ENCODE measurements around the gene NACC2.

The NACC2 gene, protein sequence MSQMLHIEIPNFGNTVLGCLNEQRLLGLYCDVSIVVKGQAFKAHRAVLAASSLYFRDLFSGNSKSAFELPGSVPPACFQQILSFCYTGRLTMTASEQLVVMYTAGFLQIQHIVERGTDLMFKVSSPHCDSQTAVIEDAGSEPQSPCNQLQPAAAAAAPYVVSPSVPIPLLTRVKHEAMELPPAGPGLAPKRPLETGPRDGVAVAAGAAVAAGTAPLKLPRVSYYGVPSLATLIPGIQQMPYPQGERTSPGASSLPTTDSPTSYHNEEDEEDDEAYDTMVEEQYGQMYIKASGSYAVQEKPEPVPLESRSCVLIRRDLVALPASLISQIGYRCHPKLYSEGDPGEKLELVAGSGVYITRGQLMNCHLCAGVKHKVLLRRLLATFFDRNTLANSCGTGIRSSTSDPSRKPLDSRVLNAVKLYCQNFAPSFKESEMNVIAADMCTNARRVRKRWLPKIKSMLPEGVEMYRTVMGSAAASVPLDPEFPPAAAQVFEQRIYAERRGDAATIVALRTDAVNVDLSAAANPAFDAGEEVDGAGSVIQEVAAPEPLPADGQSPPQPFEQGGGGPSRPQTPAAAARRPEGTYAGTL

DNA sequence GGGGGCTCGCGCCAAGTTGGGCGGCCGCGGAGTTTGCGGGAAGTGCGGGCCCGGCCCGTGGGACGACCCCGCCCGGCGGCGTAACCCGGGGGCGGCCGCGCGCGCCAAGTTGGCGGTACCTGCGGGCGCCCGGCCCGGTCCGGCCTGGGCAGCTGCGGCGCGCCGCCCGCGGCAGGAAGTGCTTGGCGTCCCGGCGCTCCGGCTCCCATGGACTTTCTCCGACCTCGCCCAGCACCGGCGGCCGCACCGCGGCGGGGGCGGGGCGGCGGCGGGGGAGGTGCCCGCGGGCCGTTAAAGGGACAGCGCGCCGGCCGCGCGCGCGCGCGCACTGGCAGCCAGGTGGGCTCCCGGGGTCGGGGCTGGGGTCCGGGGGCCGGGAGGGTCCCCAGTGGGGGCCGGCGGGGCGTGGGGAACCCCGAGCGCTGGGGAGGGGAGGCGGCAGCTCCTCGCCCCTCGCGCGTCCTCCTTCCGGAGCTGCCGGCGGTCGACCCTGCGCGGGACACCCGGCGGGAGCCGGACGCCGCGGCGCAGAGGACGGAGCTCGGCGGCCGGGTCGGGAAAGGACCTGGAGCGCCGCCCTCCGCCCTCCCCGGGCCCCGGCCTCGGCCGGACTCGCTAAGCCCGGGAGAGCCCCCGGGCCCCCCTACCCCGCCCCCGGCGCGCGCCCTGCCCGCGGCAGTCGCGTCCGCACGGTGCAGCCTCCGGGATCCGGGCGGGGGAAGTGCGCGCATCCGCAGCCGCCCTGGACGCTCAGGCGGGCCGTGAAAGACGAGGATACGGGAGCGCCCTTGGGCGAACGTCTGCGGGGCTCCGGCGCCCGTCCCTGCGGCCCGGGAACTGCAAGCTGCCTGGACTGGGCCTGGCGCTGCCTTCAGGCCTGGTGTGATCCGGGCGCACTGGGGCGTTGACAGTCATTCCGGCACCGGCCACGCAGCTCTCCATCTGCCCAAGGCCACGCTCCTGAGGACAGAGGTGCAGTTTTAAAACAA, at the start of gene NACC2:
Gene NACC2 (minus strand): TSS at position 220 of the 989 bp plus-strand sequence. CDS start 44,768 bp downstream, outside the sequence.
- Mint-ChIP-seq H3K9me3 (no peaks in the 10 kb centered on the region), H3K27ac (no peak within 1 kb of the TSS), H3K4me3 (peak within 1 kb of the TSS; percentile 71), H3K36me3 (ENCODE audit: low read depth) (no peaks in the 10 kb centered on the region), H3K4me1 (peaks cover 28% of the 10 kb centered on the region), H3K27me3 (ENCODE audit: low read depth, poor library complexity) (peaks cover 46% of the 10 kb centered on the region)
- TF ChIP-seq, protein P1, sequence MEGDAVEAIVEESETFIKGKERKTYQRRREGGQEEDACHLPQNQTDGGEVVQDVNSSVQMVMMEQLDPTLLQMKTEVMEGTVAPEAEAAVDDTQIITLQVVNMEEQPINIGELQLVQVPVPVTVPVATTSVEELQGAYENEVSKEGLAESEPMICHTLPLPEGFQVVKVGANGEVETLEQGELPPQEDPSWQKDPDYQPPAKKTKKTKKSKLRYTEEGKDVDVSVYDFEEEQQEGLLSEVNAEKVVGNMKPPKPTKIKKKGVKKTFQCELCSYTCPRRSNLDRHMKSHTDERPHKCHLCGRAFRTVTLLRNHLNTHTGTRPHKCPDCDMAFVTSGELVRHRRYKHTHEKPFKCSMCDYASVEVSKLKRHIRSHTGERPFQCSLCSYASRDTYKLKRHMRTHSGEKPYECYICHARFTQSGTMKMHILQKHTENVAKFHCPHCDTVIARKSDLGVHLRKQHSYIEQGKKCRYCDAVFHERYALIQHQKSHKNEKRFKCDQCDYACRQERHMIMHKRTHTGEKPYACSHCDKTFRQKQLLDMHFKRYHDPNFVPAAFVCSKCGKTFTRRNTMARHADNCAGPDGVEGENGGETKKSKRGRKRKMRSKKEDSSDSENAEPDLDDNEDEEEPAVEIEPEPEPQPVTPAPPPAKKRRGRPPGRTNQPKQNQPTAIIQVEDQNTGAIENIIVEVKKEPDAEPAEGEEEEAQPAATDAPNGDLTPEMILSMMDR (IDR thresholded peaks at IDR 0.05) = no peak
- DNase-seq = peak; percentile 70

DNA sequence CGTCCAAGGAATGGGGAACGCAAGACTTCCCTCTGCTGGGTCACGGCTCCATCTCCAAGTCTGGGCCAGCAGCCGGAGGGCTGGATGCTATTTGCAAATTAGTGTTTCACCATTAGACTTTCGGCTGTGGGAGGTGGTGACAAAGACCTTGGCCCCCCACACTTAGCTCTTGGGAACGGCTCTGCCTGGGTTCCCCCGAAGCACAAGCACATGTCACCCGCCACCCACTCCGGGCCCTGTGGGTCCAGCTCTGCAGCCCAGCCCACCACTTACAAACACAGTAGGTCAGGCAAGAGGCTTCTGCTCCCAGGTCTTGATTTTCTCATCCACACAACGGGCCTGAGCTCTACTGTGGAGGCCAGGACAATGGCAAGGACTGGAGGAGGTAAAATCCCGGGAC, 49.4 kb upstream of the NACC2 start:
- Mint-ChIP-seq H3K27ac (no peak overlapping the region), H3K9me3 (no peaks in the 10 kb centered on the region), H3K27me3 (ENCODE audit: low read depth, poor library complexity) (peaks cover 28% of the 10 kb centered on the region), H3K4me3 (no peak overlapping the region), H3K36me3 (ENCODE audit: low read depth) (no peaks in the 10 kb centered on the region), H3K4me1 (peaks cover 18% of the 10 kb centered on the region)
- TF ChIP-seq, protein P1 (IDR thresholded peaks at IDR 0.05) = no peak
- no peak for DNase-seq

DNA sequence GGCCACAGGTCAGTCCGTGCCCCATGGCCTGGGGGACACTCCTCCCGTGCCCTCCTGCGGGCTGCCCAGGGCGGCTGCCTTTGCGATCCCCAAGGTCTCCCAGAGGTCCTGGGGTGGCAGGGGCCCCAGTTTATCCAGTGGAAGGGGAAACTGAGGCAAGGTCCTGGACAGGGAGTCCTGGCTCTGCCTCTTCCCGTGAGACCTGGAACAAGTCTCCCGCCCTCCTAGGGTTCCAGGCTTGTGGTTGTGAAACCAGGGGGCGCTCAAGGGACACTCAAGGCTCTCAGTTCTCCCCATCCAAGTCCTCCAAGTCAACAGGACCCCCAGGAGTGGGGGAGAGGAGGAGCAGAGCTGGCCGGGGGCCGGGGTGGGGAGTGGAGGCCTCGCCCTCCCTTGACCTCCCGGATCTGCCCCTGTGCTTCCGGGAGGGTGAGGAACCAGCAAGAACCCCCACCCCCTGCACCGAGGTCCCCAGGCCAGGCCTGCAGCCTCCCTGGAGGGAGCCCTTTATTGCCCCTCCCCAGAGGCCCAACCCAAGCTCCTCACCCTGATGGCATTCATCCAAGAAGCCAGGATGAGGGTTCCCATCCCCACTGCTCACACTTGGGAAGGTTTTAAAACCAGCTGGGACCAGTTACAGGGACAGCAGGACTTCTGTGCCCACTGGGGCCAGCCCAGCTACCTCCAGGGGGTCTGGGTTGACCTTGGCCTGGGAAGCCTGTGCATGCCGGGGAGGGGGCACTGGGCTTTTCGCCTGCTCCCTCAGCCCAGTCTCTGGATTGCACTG, 48.3 kb upstream of the NACC2 start:
- H3K36me3 Mint-ChIP-seq (ENCODE audit: low read depth) = no peaks in the 10 kb centered on the region
- TF ChIP-seq, protein P1 (IDR thresholded peaks at IDR 0.05) = peak; percentile 56
- H3K4me3 Mint-ChIP-seq = no peak overlapping the region
- peaks cover 20% of the 10 kb centered on the region for H3K4me1 Mint-ChIP-seq
- no peaks in the 10 kb centered on the region for H3K9me3 Mint-ChIP-seq
- H3K27me3 Mint-ChIP-seq (ENCODE audit: low read depth, poor library complexity) = peaks cover 32% of the 10 kb centered on the region
- no peak overlapping the region for H3K27ac Mint-ChIP-seq
- DNase-seq = peak; percentile 71

DNA sequence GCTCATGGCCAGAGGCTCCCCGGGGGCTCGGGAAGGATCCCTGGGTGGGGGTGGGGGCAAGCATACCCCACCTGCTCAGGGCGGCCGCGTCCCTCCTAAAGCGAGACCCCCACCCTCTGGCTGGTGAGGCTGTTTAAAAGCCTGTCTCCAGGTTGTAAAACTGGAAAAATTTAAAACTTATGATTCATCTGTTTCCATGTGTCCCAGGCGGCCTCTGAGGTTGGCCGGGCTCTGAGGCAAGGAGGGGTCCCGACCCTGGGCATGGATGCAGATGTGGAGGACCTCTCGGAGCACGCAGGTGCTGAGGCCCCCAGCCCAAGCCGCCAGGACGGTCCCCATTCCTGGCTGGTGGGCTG, 47.7 kb upstream of the NACC2 start:
- TF ChIP-seq, protein P1 (IDR thresholded peaks at IDR 0.05) = no peak
- Mint-ChIP-seq H3K36me3 (ENCODE audit: low read depth) (no peaks in the 10 kb centered on the region), H3K27me3 (ENCODE audit: low read depth, poor library complexity) (peaks cover 34% of the 10 kb centered on the region), H3K4me3 (no peak overlapping the region), H3K4me1 (peaks cover 16% of the 10 kb centered on the region), H3K27ac (no peak overlapping the region), H3K9me3 (no peaks in the 10 kb centered on the region)
- DNase-seq = no peak

DNA sequence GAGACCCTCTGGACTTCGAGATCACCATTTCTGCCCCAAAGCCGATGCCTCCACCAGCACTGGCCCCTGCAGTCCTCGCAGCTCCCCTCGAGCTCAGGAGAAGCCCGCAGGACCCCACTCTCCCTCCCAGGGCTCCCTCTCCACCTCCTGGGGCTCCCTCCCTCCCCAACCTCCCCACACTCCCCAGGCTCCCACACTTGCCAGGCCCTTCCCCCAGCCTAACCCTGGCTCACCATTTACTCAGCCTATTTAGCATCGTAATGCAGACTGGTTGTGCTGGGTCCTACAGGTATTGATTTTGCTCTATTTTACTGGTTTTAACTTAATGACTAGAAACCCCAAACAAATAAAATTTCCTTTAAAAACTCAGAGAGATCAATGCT, 47.3 kb upstream of the NACC2 start:
- Mint-ChIP-seq H3K27ac (no peak overlapping the region), H3K36me3 (ENCODE audit: low read depth) (no peaks in the 10 kb centered on the region), H3K27me3 (ENCODE audit: low read depth, poor library complexity) (peaks cover 34% of the 10 kb centered on the region), H3K4me1 (peaks cover 16% of the 10 kb centered on the region), H3K9me3 (no peaks in the 10 kb centered on the region), H3K4me3 (no peak overlapping the region)
- DNase-seq = no peak
- TF ChIP-seq, protein P1 (IDR thresholded peaks at IDR 0.05) = no peak

All from nephron progenitor cell (in vitro differentiated cells).